Retinal pigment epithelial cell (primary cell): ENCODE results near the gene APLP2.

Source experiments
- DNase-seq: peaks from one replicate; pipeline ENCODE4 v3.0.0-alpha.2; 2010; ENCODE audit warnings: low read depth
- H3K4me3 ChIP-seq: 2 replicates; pipeline ENCODE4 v1.5.1; 2011; ENCODE audit warnings: mild to moderate bottlenecking, low read length, control low read depth, moderate library complexity
- CTCF ChIP-seq: conservative IDR thresholded peaks from 2 replicates; pipeline ENCODE4 v1.5.1; 2011; ENCODE audit warnings: low read depth, low read length, control low read depth, inconsistent platforms

Gene APLP2

GRCh38 chr11:130144141-130144540, 74.4 kb downstream of the APLP2 start:
- no peak for TF ChIP-seq CTCF
- DNase-seq, result no peak
- H3K4me3 ChIP-seq, result no peak overlapping the region

DNA sequence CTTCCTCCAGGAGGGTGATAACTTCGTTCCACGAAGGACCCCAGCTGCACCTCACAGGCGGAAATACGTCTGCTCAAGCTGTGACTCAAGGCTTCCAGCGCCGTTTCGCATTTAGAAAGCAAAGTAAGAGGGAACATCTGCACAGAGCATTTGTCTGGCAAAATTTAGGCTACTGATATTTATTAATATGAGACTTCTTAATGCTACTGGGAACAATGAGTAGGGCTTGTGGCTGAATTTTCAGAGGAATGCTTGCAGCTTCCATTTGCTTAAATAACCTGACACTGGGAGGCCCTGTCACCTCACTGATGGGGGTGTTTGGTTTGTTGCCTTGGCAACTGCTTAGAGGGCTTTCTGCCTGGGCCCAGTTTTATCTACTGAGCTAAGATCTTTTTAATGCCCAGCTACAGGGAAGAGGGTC, 75.2 kb downstream of the APLP2 start:
- DNase-seq, result peak; percentile 29
- no peak overlapping the region for H3K4me3 ChIP-seq
- TF ChIP-seq CTCF, result no peak

GRCh38 chr11:130145311-130145812, 75.7 kb downstream of the APLP2 start:
- no peak for TF ChIP-seq CTCF
- H3K4me3 ChIP-seq, result no peak overlapping the region
- DNase-seq, result no peak

GRCh38 chr11:130145975-130146776, 76.5 kb downstream of the APLP2 start:
- no peak overlapping the region for H3K4me3 ChIP-seq
- peak; percentile 60 for TF ChIP-seq CTCF
- DNase-seq, result no peak

GRCh38 chr11:130146796-130147195, 77.1 kb downstream of the APLP2 start:
- DNase-seq, result no peak
- TF ChIP-seq CTCF, result no peak
- no peak overlapping the region for H3K4me3 ChIP-seq

DNA sequence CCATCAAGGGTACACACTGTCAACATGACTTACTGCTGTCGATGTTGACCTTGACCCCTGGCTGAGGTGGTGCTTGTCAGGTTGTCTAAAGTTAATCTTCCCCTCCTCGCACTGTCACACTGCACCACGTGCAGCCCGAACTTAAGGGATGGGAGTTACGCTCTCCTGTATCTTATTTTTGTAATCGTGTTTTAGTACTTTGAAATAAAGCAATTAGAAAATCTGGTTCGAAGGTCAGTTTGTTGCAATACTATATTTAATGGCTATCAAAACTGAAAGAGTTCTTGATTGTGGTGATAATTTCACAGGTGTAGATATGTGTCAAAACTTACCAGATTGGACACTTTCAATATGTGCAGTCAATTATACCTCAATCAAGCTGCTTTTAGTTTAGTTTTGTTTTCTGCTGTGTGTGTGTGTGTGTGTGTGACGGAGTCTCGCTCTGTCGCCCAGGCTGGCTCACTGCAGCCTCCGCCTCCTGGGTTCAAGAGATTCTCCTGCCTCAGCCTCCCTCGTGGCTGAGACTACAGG, 79.2 kb downstream of the APLP2 start:
- no peak overlapping the region for H3K4me3 ChIP-seq
- no peak for DNase-seq
- no peak for TF ChIP-seq CTCF

GRCh38 chr11:130150790-130151189, 81.1 kb downstream of the APLP2 start:
- DNase-seq, result no peak
- no peak overlapping the region for H3K4me3 ChIP-seq
- no peak for TF ChIP-seq CTCF
